ENCODE data around the gene CYP1B1. TPM values are rescaled to one million over a fixed set of nuclear protein-coding genes. Genes with fewer than 3 reads are reported as not detected.

Gene CYP1B1
- total and polyA plus RNA-seq, 2 experiments from 2014 or later: 0.06 TPM; not detected in 1

GRCh38 chr2:38037757-38038621 is 38.0 kb downstream of the CYP1B1 start:
- no peak overlapping the region for H3K27ac ChIP-seq
- TF ChIP-seq, protein P1, sequence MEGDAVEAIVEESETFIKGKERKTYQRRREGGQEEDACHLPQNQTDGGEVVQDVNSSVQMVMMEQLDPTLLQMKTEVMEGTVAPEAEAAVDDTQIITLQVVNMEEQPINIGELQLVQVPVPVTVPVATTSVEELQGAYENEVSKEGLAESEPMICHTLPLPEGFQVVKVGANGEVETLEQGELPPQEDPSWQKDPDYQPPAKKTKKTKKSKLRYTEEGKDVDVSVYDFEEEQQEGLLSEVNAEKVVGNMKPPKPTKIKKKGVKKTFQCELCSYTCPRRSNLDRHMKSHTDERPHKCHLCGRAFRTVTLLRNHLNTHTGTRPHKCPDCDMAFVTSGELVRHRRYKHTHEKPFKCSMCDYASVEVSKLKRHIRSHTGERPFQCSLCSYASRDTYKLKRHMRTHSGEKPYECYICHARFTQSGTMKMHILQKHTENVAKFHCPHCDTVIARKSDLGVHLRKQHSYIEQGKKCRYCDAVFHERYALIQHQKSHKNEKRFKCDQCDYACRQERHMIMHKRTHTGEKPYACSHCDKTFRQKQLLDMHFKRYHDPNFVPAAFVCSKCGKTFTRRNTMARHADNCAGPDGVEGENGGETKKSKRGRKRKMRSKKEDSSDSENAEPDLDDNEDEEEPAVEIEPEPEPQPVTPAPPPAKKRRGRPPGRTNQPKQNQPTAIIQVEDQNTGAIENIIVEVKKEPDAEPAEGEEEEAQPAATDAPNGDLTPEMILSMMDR (IDR thresholded peaks at IDR 0.05; ENCODE audit: low read depth, low read length): peak; percentile 63
- peaks cover 29% of the 10 kb centered on the region for H3K27me3 ChIP-seq
- H3K9me3 ChIP-seq (ENCODE audit: low read depth): no peaks in the 10 kb centered on the region
- no peaks in the 10 kb centered on the region for H3K36me3 ChIP-seq
- H3K4me1 ChIP-seq (ENCODE audit: low read depth): no peaks in the 10 kb centered on the region
- H3K4me3 ChIP-seq: no peak overlapping the region
- peak; percentile 26 to 86 for DNase-seq (ENCODE audit: low read depth in 1 of 2, low spot score in 1 of 2)

GRCh38 chr2:38037325-38037724 is 38.6 kb downstream of the CYP1B1 start:
- H3K27me3 ChIP-seq: peaks cover 29% of the 10 kb centered on the region
- no peaks in the 10 kb centered on the region for H3K9me3 ChIP-seq (ENCODE audit: low read depth)
- H3K4me3 ChIP-seq: no peak overlapping the region
- TF ChIP-seq, protein P1 (IDR thresholded peaks at IDR 0.05; ENCODE audit: low read depth, low read length): no peak
- H3K36me3 ChIP-seq: no peaks in the 10 kb centered on the region
- H3K4me1 ChIP-seq (ENCODE audit: low read depth): no peaks in the 10 kb centered on the region
- peak in 1 of 2 donors; percentile 46 for DNase-seq (ENCODE audit: low read depth in 1 of 2, low spot score in 1 of 2)
- no peak overlapping the region for H3K27ac ChIP-seq

DNA sequence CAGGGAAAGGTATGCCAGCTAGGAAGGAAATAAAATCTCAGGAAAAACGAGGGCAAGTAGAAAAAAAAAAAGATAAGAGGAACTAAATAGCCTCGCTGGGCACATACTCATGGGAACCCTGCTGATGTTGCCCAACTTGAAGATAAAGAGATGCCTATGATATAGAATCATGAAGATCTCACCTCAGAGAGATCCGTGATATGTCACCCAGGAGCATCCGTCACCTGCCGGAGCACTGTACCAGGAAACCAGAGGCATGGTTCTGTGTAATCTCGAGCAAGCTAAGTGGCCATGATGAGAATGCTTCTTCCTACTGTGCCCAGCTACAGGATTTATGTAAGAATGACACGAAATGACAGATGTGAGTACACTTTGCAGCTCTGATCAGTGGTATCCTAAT is 40.0 kb downstream of the CYP1B1 start:
- TF ChIP-seq, protein P1 (IDR thresholded peaks at IDR 0.05; ENCODE audit: low read depth, low read length): no peak
- Histone ChIP-seq H3K36me3 (no peaks in the 10 kb centered on the region), H3K27me3 (peaks cover 29% of the 10 kb centered on the region), H3K9me3 (ENCODE audit: low read depth) (no peaks in the 10 kb centered on the region), H3K4me1 (ENCODE audit: low read depth) (no peaks in the 10 kb centered on the region), H3K27ac (no peak overlapping the region), H3K4me3 (no peak overlapping the region)
- DNase-seq (ENCODE audit: low read depth in 1 of 2, low spot score in 1 of 2): no peak

DNA sequence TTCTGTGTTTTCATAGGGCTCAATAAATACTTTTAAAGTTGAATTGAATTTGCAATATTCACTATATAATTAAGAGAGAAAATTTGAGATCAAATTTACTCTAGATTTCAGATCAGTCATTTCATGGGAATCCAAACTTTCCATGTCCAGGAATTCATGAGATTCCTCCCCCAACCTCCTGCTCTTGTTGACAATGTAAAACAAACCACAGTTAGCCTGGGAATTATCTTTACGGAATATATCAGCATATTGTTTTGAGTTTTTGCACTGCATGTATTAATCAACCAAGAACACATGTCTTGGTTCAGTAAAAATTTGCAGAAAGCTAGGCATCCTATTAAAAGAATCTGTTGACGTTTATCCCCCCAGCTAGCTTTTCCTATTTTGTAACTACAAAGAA is 42.3 kb downstream of the CYP1B1 start:
- DNase-seq (ENCODE audit: low read depth in 1 of 2, low spot score in 1 of 2): peak in 1 of 2 donors; percentile 24
- TF ChIP-seq, protein P1 (IDR thresholded peaks at IDR 0.05; ENCODE audit: low read depth, low read length): no peak
- Histone ChIP-seq H3K27ac (no peak overlapping the region), H3K9me3 (ENCODE audit: low read depth) (no peaks in the 10 kb centered on the region), H3K36me3 (no peaks in the 10 kb centered on the region), H3K4me3 (no peak overlapping the region), H3K27me3 (peaks cover 17% of the 10 kb centered on the region), H3K4me1 (ENCODE audit: low read depth) (no peaks in the 10 kb centered on the region)

GRCh38 chr2:38032946-38033345 is 43.0 kb downstream of the CYP1B1 start:
- no peak overlapping the region for H3K4me3 ChIP-seq
- H3K36me3 ChIP-seq: no peaks in the 10 kb centered on the region
- TF ChIP-seq, protein P1 (IDR thresholded peaks at IDR 0.05; ENCODE audit: low read depth, low read length): no peak
- H3K4me1 ChIP-seq (ENCODE audit: low read depth): no peaks in the 10 kb centered on the region
- DNase-seq (ENCODE audit: low read depth in 1 of 2, low spot score in 1 of 2): no peak
- H3K9me3 ChIP-seq (ENCODE audit: low read depth): no peaks in the 10 kb centered on the region
- H3K27ac ChIP-seq: no peak overlapping the region
- H3K27me3 ChIP-seq: peaks cover 10% of the 10 kb centered on the region

All from cardiac muscle cell (in vitro differentiated cells and primary cell).